NB4 (cell line): Measurements from ENCODE around the gene SPATA9.

Source experiments
- POLR2A ChIP-seq: IDR thresholded peaks from 2 replicates; pipeline ENCODE4 v1.6.1; 2011; ENCODE audit warnings: mild to moderate bottlenecking; ENCODE audit not compliant: insufficient read length; ENCODE audit errors: extremely low read depth
- TF ChIP-seq, protein P1 (sequence below): IDR thresholded peaks from one replicate; pipeline ENCODE4 v1.5.1; 2012; ENCODE audit warnings: low read depth, low read length

DNA sequence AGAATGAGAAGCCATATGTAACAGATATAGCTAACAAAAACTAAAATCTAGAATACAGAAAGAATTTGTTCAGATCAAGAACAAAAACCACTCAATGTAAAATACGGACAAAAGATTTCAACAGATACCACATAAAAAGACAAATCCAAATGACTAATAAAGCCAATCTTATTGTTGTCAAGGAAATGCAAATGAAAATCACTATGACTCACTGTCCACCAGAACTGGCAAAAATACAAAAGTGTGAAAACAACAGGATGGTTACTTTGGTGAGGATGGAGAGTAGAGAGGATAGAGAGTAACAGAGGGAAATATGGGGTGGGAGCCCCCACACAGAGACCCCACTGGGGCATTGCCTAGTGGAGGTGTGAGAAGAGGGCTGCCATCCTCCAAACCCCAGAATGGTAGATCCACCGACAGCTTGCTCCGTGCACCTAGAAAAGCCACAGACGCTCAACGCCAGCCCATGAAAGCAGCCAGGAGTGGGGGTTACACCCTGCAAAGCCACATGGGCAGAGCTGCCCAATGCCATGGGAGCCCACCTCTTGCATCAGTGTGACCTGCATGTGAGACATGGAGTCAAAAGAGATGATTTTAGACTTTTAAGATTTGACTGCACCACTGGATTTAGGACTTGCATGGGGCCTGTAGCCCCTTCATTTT, 33.1 kb upstream of the SPATA9 start:
- TF ChIP-seq POLR2A: no peak
- TF ChIP-seq, protein P1, sequence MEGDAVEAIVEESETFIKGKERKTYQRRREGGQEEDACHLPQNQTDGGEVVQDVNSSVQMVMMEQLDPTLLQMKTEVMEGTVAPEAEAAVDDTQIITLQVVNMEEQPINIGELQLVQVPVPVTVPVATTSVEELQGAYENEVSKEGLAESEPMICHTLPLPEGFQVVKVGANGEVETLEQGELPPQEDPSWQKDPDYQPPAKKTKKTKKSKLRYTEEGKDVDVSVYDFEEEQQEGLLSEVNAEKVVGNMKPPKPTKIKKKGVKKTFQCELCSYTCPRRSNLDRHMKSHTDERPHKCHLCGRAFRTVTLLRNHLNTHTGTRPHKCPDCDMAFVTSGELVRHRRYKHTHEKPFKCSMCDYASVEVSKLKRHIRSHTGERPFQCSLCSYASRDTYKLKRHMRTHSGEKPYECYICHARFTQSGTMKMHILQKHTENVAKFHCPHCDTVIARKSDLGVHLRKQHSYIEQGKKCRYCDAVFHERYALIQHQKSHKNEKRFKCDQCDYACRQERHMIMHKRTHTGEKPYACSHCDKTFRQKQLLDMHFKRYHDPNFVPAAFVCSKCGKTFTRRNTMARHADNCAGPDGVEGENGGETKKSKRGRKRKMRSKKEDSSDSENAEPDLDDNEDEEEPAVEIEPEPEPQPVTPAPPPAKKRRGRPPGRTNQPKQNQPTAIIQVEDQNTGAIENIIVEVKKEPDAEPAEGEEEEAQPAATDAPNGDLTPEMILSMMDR: no peak
